ENCODE measurements around the gene BICC1.

DNA sequence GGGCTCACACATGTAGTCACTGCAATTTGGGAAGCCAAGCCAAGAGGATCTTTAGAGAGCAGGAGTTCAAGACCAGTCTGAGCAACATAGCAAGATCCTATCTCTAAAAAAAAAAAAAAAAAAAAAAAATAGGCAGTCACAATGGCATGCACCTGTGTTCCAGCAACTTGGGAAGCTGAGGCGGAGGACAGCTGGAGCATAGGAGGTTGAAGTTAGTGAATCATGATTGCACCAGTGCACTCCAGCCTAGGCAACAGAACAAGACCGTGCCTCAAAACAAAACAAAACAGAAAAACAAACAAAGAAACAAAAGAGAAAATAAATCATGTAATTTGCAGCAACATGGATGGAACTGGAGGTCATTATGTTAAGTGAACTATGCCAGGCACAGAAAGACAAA, 33.6 kb upstream of the BICC1 start:
- no peak for TF ChIP-seq CTCF (IDR thresholded peaks at IDR 0.05; ENCODE audit: poor library complexity)
- TF ChIP-seq EZH2 (IDR thresholded peaks at IDR 0.05; ENCODE audit: borderline replicate concordance), result no peak
- no peak for TF ChIP-seq EZH2phosphoT487 (IDR thresholded peaks at IDR 0.05; ENCODE audit: low read depth, severe bottlenecking, unreplicated experiment)
